ENCODE results near the gene ZBTB21.

ZBTB21 gene

GRCh38 chr21:41957991-41958766, 52.0 kb downstream of the ZBTB21 start:
- TF ChIP-seq CTCF (IDR thresholded peaks at IDR 0.05; ENCODE audit: low read depth, low read length) (no peak), MAX (IDR thresholded peaks at IDR 0.05; ENCODE audit: low read depth, low read length) (no peak)
- DNase-seq (ENCODE audit: low read depth), result no peak
- H3K4me3 ChIP-seq (ENCODE audit: low read depth, low read length), result no peak overlapping the region

GRCh38 chr21:41956926-41957729, 53.0 kb downstream of the ZBTB21 start:
- no peak overlapping the region for H3K4me3 ChIP-seq (ENCODE audit: low read depth, low read length)
- no peak for TF ChIP-seq CTCF (IDR thresholded peaks at IDR 0.05; ENCODE audit: low read depth, low read length)
- no peak for TF ChIP-seq POLR2A (IDR thresholded peaks at IDR 0.05; ENCODE audit: extremely low read depth, insufficient read length)
- no peak for TF ChIP-seq MYC (IDR thresholded peaks at IDR 0.05; ENCODE audit: low read depth, low read length)
- no peak for TF ChIP-seq MAX (IDR thresholded peaks at IDR 0.05; ENCODE audit: low read depth, low read length)
- DNase-seq (ENCODE audit: low read depth), result peak; percentile 69

GRCh38 chr21:41955516-41955915, 54.6 kb downstream of the ZBTB21 start:
- no peak overlapping the region for H3K4me3 ChIP-seq (ENCODE audit: low read depth, low read length)
- DNase-seq (ENCODE audit: low read depth), result no peak
- TF ChIP-seq CTCF (IDR thresholded peaks at IDR 0.05; ENCODE audit: low read depth, low read length) (no peak), MYC (IDR thresholded peaks at IDR 0.05; ENCODE audit: low read depth, low read length) (no peak), MAX (IDR thresholded peaks at IDR 0.05; ENCODE audit: low read depth, low read length) (no peak), POLR2A (IDR thresholded peaks at IDR 0.05; ENCODE audit: extremely low read depth, insufficient read length) (no peak)

DNA sequence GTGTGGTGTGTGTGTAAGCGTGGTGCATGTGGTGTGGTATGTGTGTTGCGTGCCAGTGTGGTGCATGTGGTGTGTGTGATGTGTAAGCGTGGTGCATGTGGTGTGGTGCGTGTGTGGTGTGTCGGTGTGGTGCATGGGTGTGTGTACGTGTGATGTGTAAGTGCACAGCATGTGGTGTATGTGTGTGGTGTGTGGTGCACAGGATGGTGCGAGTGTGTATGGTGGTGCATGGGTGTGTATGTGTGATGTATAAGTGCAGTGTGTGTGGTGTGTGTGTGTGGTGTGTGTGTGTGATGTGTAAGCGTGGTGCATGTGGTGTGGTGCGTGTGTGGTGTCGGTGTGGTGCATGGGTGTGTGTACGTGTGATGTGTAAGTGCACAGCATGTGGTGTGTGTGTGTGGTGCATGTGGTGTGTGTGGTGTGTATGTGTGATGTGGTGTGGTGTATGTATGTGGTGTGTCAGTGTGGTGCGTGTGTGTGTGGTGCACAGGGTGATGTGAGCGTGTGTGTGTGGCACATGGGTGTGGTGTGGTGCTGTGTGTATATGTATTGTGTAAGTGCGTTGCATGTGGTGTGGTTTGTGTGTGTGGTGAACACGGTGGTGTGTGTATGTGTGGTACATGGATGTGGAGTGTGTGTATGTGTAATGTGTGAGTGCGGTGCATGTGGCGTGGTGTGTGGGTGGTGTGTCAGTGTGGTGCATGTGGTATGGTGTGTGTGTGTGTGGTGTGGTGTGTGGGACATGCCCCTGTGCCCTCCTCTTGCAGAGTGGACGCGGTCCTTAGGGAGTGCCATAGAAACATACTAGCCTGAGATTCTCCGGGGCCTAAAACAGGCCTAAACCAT, 55.3 kb downstream of the ZBTB21 start:
- no peak overlapping the region for H3K4me3 ChIP-seq (ENCODE audit: low read depth, low read length)
- no peak for TF ChIP-seq CTCF (IDR thresholded peaks at IDR 0.05; ENCODE audit: low read depth, low read length)
- TF ChIP-seq POLR2A (IDR thresholded peaks at IDR 0.05; ENCODE audit: extremely low read depth, insufficient read length), result no peak
- no peak for TF ChIP-seq MAX (IDR thresholded peaks at IDR 0.05; ENCODE audit: low read depth, low read length)
- TF ChIP-seq MYC (IDR thresholded peaks at IDR 0.05; ENCODE audit: low read depth, low read length), result no peak
- DNase-seq (ENCODE audit: low read depth), result no peak

- peak; percentile 77 for DNase-seq (ENCODE audit: low read depth)
Measured at GRCh38 chr21:41953831-41954653, 56.1 kb downstream of the ZBTB21 start, which contains the start of gene C2CD2. TSS of gene C2CD2 (minus strand) at chr21:41954018. CDS start at chr21:41953648, 370 bp downstream.

More at GRCh38 chr21:41953831-41954653, 56.1 kb downstream of the ZBTB21 start, which contains the start of gene C2CD2:
- peak within 1 kb of the TSS; percentile 40 for H3K4me3 ChIP-seq (ENCODE audit: low read depth, low read length)
- TF ChIP-seq MYC (IDR thresholded peaks at IDR 0.05; ENCODE audit: low read depth, low read length) (no peak; the same call in 1 of the 2 replicates), POLR2A (IDR thresholded peaks at IDR 0.05; ENCODE audit: extremely low read depth, insufficient read length) (no peak), MAX (IDR thresholded peaks at IDR 0.05; ENCODE audit: low read depth, low read length) (peak; percentile 57; the same call in 1 of the 2 replicates), CTCF (IDR thresholded peaks at IDR 0.05; ENCODE audit: low read depth, low read length) (no peak)
